GM10266 (cell line): Measurements from ENCODE around the gene SPTSSA.

ENCODE experiments used
- DNase-seq: peaks from one replicate; pipeline ENCODE4 v3.0.0; 2012; ENCODE audit errors: extremely low spot score
- CTCF ChIP-seq: IDR thresholded peaks from 2 replicates; pipeline ENCODE4 v1.5.1; 2012; ENCODE audit warnings: mild to moderate bottlenecking, low read depth; ENCODE audit not compliant: control insufficient read depth, insufficient read depth; ENCODE audit errors: missing control alignments

The SPTSSA gene

GRCh38 chr14:34453226-34453625, 8.8 kb downstream of the SPTSSA start:
- TF ChIP-seq CTCF: no peak
- no peak for DNase-seq

GRCh38 chr14:34452258-34452822, 9.7 kb downstream of the SPTSSA start:
- no peak for DNase-seq
- no peak for TF ChIP-seq CTCF

GRCh38 chr14:34450958-34451357, 11.1 kb downstream of the SPTSSA start:
- DNase-seq: no peak
- TF ChIP-seq CTCF: no peak

GRCh38 chr14:34450542-34450915, 11.5 kb downstream of the SPTSSA start:
- TF ChIP-seq CTCF: no peak
- no peak for DNase-seq

GRCh38 chr14:34449819-34450541, 12.1 kb downstream of the SPTSSA start:
- DNase-seq: no peak
- TF ChIP-seq CTCF: no peak

GRCh38 chr14:34439090-34439489, 22.9 kb downstream of the SPTSSA start:
- no peak for DNase-seq
- TF ChIP-seq CTCF: no peak

- no peak for DNase-seq
- no peak for TF ChIP-seq CTCF
Observed at GRCh38 chr14:34438438-34438837, 23.6 kb downstream of the SPTSSA start.
